Right atrium auricular region (tissue), 2 donors: ENCODE results near the gene SH3BGRL2. TPM values are rescaled to one million over a fixed set of nuclear protein-coding genes. Genes with fewer than 3 reads are reported as not detected.

Experiments
- DNase-seq: peaks from one replicate; pipeline ENCODE4 v3.0.0-alpha.2; 2019; ENCODE audit warnings: low spot score
- H3K27ac ChIP-seq, 2 donors: fragments of 200-600 bp; sonication (generic); 1 replicate in 1 of 2; 2 replicates in 1 of 2; pipeline ENCODE4 v1.5.1; 2016 to 2019
- H3K27me3 ChIP-seq, 2 donors: fragments of 200-600 bp; sonication (generic); one replicate each; pipeline versions ENCODE4 v1.5.1 to v1.6.0; 2017 to 2019
- H3K36me3 ChIP-seq: fragments of 200-600 bp; sonication (generic); one replicate; pipeline ENCODE4 v1.5.1; 2016
- H3K4me1 ChIP-seq, 2 donors: fragments of 200-600 bp; sonication (generic); one replicate each; pipeline versions ENCODE4 v1.5.1 to v1.6.0; 2017 to 2019
- H3K4me3 ChIP-seq, 2 donors: fragments of 200-600 bp; sonication (generic); 1 replicate in 1 of 2; 2 replicates in 1 of 2; pipeline ENCODE4 v1.5.1; 2017 to 2019; ENCODE audit warnings: mild to moderate bottlenecking in 1 of 2, moderate library complexity in 1 of 2
- H3K9me3 ChIP-seq, 2 donors: fragments of 200-600 bp; sonication (generic); one replicate each; pipeline ENCODE4 v1.5.1; 2019
- total RNA-seq, 2 donors: library from RNA; depleted of rRNA; stranded (reverse); fragments of >200 nt; gene quantifications; one replicate each; pipeline ENCODE4 v1.1.0, GENCODE V29; 2016
- TF ChIP-seq, protein P1 (sequence below), 2 donors: fragments of 200-600 bp; sonication (generic); IDR thresholded peaks; one replicate each; pipeline ENCODE4 v1.5.1; 2019; ENCODE audit warnings: antibody characterized with exemption in 2 of 2

Gene SH3BGRL2
- 10 to 100 TPM in 1 of 2 donors, 1 to 10 TPM in 1; 9.6 to 15.5 TPM for total RNA-seq

DNA sequence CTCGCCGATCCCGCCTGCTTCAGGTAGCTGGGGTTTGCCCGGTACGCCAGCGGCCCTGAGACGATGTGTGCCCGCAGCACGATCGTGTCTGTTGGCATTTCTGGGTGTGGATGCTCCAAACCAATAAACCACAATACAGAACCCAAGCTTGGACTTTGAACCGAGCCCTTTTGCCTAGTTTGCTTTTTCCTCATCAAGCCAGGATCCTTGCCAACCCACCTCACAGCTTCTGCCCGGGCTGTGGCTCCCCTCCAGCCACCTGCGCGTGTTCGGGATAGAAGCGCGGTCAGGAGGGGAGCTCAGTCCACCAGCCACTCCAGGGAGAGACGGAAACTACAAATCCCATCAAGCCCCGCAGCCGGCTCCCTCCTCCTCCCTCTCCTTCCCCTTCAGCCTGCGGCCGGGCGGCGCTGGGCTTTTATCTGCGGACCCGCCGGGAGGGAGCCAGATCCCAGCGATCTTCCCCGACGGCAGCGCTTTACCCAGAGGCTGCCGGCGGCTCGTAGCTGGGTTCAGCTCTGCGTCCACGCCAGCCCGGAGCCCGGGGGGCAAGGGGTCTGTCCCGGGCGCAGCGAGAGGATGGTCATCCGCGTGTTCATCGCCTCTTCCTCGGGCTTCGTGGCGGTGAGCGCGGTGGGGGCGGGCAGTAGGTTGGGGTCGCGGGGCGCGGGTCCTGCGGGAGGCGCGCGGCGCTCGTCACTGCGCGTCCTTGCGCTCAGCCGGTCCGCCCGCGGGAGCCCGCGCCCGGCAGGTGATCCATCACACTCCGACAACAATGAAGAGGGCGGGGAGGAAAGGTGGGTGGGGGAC is at the start of gene SH3BGRL2:
SH3BGRL2 (plus strand) TSS at position 447 of the 810 bp plus-strand sequence; CDS start at position 580, 133 bp downstream.
- Histone ChIP-seq H3K36me3 (no peaks in the 10 kb centered on the region), H3K27me3 (no peaks in the 10 kb centered on the region), H3K4me1 (peaks cover 0 to 12% of the 10 kb centered on the region in 2 donors), H3K4me3 (peak within 1 kb of the TSS; percentile 72 to 74), H3K27ac (peak within 1 kb of the TSS; percentile 57 to 73), H3K9me3 (no peaks in the 10 kb centered on the region)
- peak; percentile 76 for DNase-seq
- TF ChIP-seq, protein P1, sequence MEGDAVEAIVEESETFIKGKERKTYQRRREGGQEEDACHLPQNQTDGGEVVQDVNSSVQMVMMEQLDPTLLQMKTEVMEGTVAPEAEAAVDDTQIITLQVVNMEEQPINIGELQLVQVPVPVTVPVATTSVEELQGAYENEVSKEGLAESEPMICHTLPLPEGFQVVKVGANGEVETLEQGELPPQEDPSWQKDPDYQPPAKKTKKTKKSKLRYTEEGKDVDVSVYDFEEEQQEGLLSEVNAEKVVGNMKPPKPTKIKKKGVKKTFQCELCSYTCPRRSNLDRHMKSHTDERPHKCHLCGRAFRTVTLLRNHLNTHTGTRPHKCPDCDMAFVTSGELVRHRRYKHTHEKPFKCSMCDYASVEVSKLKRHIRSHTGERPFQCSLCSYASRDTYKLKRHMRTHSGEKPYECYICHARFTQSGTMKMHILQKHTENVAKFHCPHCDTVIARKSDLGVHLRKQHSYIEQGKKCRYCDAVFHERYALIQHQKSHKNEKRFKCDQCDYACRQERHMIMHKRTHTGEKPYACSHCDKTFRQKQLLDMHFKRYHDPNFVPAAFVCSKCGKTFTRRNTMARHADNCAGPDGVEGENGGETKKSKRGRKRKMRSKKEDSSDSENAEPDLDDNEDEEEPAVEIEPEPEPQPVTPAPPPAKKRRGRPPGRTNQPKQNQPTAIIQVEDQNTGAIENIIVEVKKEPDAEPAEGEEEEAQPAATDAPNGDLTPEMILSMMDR (IDR thresholded peaks at IDR 0.05) = no peak

- H3K4me3 ChIP-seq = no peak overlapping the region
- H3K9me3 ChIP-seq = peaks cover 0 to 4% of the 10 kb centered on the region in 2 donors
- H3K36me3 ChIP-seq = no peaks in the 10 kb centered on the region
- TF ChIP-seq, protein P1 (IDR thresholded peaks at IDR 0.05) = no peak
- no peaks in the 10 kb centered on the region for H3K27me3 ChIP-seq
- no peak for DNase-seq
- H3K27ac ChIP-seq = no peak overlapping the region
- H3K4me1 ChIP-seq = no peaks in the 10 kb centered on the region
Observed at GRCh38 chr6:79584332-79584731, 46.8 kb upstream of the SH3BGRL2 start.

DNA sequence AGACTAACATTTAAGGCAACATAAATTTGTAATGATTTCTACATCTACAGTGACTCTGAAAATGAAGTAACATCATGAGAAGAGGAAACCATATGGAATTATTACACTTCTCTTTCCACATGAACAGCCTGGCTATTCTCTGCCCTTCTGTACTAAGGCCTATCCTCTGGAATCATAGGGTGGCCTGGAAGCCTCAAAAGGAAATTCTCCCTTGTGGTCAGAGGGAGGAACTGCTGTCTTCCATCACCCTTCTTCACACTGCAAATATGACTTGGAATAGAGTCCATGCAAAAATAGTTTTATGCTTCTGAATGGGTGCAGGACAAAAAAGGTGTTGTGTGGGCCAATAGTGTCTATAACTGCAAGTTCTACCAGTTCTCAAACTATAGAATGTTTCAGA is 44.6 kb upstream of the SH3BGRL2 start:
- no peaks in the 10 kb centered on the region for H3K27me3 ChIP-seq
- no peaks in the 10 kb centered on the region for H3K4me1 ChIP-seq
- H3K36me3 ChIP-seq = no peaks in the 10 kb centered on the region
- no peak overlapping the region for H3K27ac ChIP-seq
- TF ChIP-seq, protein P1 (IDR thresholded peaks at IDR 0.05) = no peak
- H3K9me3 ChIP-seq = peaks cover 0 to 4% of the 10 kb centered on the region in 2 donors
- DNase-seq = no peak
- H3K4me3 ChIP-seq = no peak overlapping the region

DNA sequence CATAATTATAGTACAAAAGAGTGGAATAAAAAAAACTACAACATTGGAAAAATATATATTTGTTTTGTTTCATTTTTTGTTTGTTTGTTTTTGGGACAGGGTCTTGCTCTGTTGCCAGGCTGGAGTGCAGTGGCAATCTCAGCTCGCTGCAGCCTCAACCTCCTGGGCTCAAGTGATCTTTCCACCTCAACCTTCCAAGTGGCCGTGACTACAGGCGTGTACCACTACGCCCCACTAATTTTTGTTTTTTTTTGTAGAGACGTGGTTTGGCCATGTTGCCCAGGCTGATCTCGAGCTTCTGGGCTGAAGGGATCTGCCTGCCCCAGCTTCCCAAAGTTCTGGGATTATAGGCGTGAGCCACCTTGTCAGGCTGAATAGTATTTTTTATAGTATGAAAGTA is 41.4 kb upstream of the SH3BGRL2 start:
- no peak for DNase-seq
- Histone ChIP-seq H3K27me3 (no peaks in the 10 kb centered on the region), H3K36me3 (no peaks in the 10 kb centered on the region), H3K9me3 (peaks cover 0 to 4% of the 10 kb centered on the region in 2 donors), H3K27ac (no peak overlapping the region), H3K4me3 (no peak overlapping the region), H3K4me1 (no peaks in the 10 kb centered on the region)
- TF ChIP-seq, protein P1 (IDR thresholded peaks at IDR 0.05) = no peak

DNA sequence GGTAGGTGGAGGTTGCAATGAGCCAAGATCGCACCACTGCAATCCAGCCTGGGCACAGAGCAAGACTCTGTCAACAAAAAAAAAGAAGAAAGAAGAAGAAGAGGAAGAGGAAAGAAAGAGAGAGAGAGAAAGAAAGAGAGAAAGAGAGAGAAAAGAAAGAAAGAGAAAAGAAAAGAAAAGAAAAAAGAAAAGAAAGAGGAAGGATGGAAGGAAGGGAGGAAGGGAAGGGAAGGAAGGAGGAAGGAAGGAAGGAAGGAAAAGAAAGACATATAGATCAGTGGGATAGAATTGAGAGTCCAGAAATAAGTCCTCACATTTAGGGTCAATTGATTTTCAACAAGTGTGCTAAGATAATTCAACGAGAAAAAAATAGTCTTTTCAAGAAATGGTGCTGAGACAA is 34.0 kb upstream of the SH3BGRL2 start:
- H3K4me1 ChIP-seq = no peaks in the 10 kb centered on the region
- no peaks in the 10 kb centered on the region for H3K36me3 ChIP-seq
- H3K27me3 ChIP-seq = no peaks in the 10 kb centered on the region
- DNase-seq = no peak
- H3K4me3 ChIP-seq = no peak overlapping the region
- TF ChIP-seq, protein P1 (IDR thresholded peaks at IDR 0.05) = no peak
- no peak overlapping the region for H3K27ac ChIP-seq
- no peaks in the 10 kb centered on the region for H3K9me3 ChIP-seq
